Measurements from ENCODE around the gene MS4A3. TPM values are rescaled to one million over a fixed set of nuclear protein-coding genes. Genes with fewer than 3 reads are reported as not detected.

The MS4A3 gene
- total RNA-seq, 4 donors from 2014 or later = not detected

- 68% methylated on average over 4 of the region's 4 CpGs for WGBS
- no peaks in the 10 kb centered on the region for H3K36me3 ChIP-seq
- H3K27me3 ChIP-seq = no peaks in the 10 kb centered on the region
- no peak overlapping the region for H3K27ac ChIP-seq (replicated peaks in 1 of 4)
- DNase-seq (ENCODE audit: extremely low spot score) = no peak
- intact Hi-C loops (cut with DNase I) = no loop called here
- peaks cover 0 to 10% (median 4%) of the 10 kb centered on the region in 4 donors for H3K9me3 ChIP-seq
- no peaks in the 10 kb centered on the region for H3K4me1 ChIP-seq
- H3K4me3 ChIP-seq = no peak overlapping the region
- TF ChIP-seq, protein P1, sequence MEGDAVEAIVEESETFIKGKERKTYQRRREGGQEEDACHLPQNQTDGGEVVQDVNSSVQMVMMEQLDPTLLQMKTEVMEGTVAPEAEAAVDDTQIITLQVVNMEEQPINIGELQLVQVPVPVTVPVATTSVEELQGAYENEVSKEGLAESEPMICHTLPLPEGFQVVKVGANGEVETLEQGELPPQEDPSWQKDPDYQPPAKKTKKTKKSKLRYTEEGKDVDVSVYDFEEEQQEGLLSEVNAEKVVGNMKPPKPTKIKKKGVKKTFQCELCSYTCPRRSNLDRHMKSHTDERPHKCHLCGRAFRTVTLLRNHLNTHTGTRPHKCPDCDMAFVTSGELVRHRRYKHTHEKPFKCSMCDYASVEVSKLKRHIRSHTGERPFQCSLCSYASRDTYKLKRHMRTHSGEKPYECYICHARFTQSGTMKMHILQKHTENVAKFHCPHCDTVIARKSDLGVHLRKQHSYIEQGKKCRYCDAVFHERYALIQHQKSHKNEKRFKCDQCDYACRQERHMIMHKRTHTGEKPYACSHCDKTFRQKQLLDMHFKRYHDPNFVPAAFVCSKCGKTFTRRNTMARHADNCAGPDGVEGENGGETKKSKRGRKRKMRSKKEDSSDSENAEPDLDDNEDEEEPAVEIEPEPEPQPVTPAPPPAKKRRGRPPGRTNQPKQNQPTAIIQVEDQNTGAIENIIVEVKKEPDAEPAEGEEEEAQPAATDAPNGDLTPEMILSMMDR (IDR thresholded peaks at IDR 0.05) = no peak
- TF ChIP-seq EP300 (IDR thresholded peaks at IDR 0.05) (no peak), POLR2AphosphoS5 (IDR thresholded peaks at IDR 0.05) (no peak), POLR2A (IDR thresholded peaks at IDR 0.05; ENCODE audit: low read depth) (no peak)
Observed at GRCh38 chr11:60078745-60079144, 22.3 kb downstream of the MS4A3 start.

DNA sequence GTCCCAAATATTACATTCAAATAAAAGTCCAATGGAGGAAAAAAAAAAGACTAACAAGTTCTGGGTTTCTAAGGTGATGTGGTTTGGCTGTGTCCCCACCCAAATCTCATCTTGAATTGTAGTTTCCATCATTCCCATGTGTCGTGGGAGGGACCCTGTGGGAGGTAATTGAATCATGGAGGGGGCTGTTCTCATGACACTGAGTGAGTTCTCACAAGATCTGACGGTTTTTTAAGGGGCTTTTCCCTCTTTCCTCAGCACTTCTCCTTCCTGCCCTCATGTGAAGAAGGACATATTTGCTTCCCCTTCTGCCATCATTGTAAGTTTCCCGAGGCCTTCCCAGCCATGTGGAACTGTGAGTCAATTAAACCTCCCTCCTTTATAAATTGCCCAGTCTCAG is 24.1 kb downstream of the MS4A3 start:
- Histone ChIP-seq H3K36me3 (no peaks in the 10 kb centered on the region), H3K27me3 (no peaks in the 10 kb centered on the region), H3K4me1 (no peaks in the 10 kb centered on the region), H3K4me3 (no peak overlapping the region), H3K9me3 (peaks cover 0 to 10% (median 4%) of the 10 kb centered on the region in 4 donors), H3K27ac (replicated peaks in 1 of 4) (no peak overlapping the region)
- TF ChIP-seq, protein P1 (IDR thresholded peaks at IDR 0.05) = no peak
- TF ChIP-seq POLR2AphosphoS5 (IDR thresholded peaks at IDR 0.05) (no peak), POLR2A (IDR thresholded peaks at IDR 0.05; ENCODE audit: low read depth) (no peak), EP300 (IDR thresholded peaks at IDR 0.05) (no peak)
- WGBS = 62% methylated on average over 3 of the region's 3 CpGs
- intact Hi-C loops (cut with DNase I) = no loop called here
- no peak for DNase-seq (ENCODE audit: extremely low spot score)

DNA sequence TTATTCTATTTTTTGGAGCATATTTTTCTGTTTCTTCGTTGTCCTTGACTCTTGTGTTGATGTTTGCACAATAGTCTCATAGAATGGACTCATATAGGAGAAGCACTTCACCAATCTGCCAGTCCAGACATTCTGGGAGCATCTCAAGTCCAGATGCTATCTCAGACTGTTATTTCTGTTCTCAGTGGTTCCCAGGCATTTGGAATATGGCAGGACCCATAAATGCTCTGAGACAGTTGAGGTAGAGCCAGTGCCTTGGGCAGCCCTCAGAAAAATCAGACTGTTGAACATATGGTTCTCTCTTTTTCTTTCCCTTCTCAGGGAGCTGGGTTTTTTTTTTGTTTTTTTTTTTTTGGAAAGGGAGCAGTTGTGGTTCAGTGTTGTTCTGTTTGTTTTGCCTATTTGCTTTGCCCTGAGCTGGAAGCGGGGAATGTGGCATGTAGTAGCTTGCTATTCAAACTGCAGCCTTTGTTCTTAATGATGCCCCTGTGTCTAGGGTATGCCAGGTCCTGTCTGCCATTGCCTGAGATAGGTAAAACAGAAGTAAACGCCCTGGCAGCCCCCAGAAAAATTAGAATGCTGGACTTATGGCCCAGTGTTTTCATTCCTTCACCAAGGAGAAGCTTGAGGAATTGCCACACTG is 28.3 kb downstream of the MS4A3 start:
- intact Hi-C loops (cut with DNase I) = no loop called here
- Histone ChIP-seq H3K36me3 (no peaks in the 10 kb centered on the region), H3K9me3 (no peaks in the 10 kb centered on the region), H3K27ac (replicated peaks in 1 of 4) (no peak overlapping the region), H3K4me3 (no peak overlapping the region), H3K4me1 (no peaks in the 10 kb centered on the region), H3K27me3 (no peaks in the 10 kb centered on the region)
- no peak for DNase-seq (ENCODE audit: extremely low spot score)
- TF ChIP-seq POLR2A (IDR thresholded peaks at IDR 0.05; ENCODE audit: low read depth) (no peak), EP300 (IDR thresholded peaks at IDR 0.05) (no peak), POLR2AphosphoS5 (IDR thresholded peaks at IDR 0.05) (no peak)
- TF ChIP-seq, protein P1 (IDR thresholded peaks at IDR 0.05) = no peak
- WGBS = 77% methylated on average over 3 of the region's 3 CpGs

- Histone ChIP-seq H3K4me3 (no peak overlapping the region), H3K36me3 (no peaks in the 10 kb centered on the region), H3K4me1 (no peaks in the 10 kb centered on the region), H3K9me3 (no peaks in the 10 kb centered on the region), H3K27me3 (no peaks in the 10 kb centered on the region), H3K27ac (replicated peaks in 1 of 4) (no peak overlapping the region)
- 66% methylated on average over 2 of the region's 2 CpGs for WGBS
- no peak for DNase-seq (ENCODE audit: extremely low spot score)
- no peak for TF ChIP-seq POLR2AphosphoS5 (IDR thresholded peaks at IDR 0.05)
- no peak for TF ChIP-seq EP300 (IDR thresholded peaks at IDR 0.05)
- intact Hi-C loops (cut with DNase I) = no loop called here
Observed at GRCh38 chr11:60085909-60086308, 29.4 kb downstream of the MS4A3 start.

DNA sequence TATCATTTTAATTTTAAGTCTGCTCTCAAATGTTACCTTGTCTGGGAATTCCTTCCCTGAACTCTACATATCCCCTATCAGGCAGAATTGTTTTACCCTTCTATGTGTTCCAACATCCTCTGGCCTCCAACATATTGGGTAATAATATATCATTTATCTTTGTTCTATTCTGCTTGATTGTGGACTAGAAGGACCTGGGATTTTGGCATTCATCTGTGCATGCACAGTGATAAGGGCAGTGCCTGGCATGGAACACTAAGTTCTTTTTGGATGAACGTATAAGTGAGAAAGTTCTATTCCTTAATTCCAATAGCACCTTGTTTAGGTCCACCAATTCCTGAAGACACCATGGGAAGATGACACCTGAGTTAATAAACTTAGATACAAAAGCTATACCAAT is 30.8 kb downstream of the MS4A3 start:
- no peaks in the 10 kb centered on the region for H3K27me3 ChIP-seq
- TF ChIP-seq, protein P1 (IDR thresholded peaks at IDR 0.05) = no peak
- no peak for TF ChIP-seq POLR2AphosphoS5 (IDR thresholded peaks at IDR 0.05)
- TF ChIP-seq POLR2A (IDR thresholded peaks at IDR 0.05; ENCODE audit: low read depth) = no peak
- no peak for TF ChIP-seq EP300 (IDR thresholded peaks at IDR 0.05)
- H3K27ac ChIP-seq (replicated peaks in 1 of 4) = no peak overlapping the region
- no peaks in the 10 kb centered on the region for H3K36me3 ChIP-seq
- no peaks in the 10 kb centered on the region for H3K9me3 ChIP-seq
- WGBS = 75% methylated on average over 1 of the region's 1 CpG
- DNase-seq (ENCODE audit: extremely low spot score) = no peak
- H3K4me1 ChIP-seq = no peaks in the 10 kb centered on the region
- H3K4me3 ChIP-seq = no peak overlapping the region
- intact Hi-C loops (cut with DNase I) = no loop called here
